NCI-H345 treated with DMSO at 0.1 percent for 48 hours (cell line): ENCODE data around the gene CDH23.
A peak's percentile ranks its signal among the peaks of the same experiment; 100 is the strongest.

Experiments used
- DNase-seq: peaks from one replicate; lab custom pipeline; 2025; ENCODE audit not compliant: unreplicated experiment; lab: John Stamatoyannopoulos, UW

Gene CDH23

GRCh38 chr10:71648254-71648932, 251.7 kb downstream of the CDH23 start:
- no peak for DNase-seq

GRCh38 chr10:71648933-71649320, 252.2 kb downstream of the CDH23 start:
- no peak for DNase-seq

- DNase-seq: no peak
Observed at GRCh38 chr10:71649631-71650030, 252.9 kb downstream of the CDH23 start.

- no peak for DNase-seq
Observed at GRCh38 chr10:71650397-71650796, 253.7 kb downstream of the CDH23 start.

GRCh38 chr10:71651428-71651827, 254.7 kb downstream of the CDH23 start:
- no peak for DNase-seq

GRCh38 chr10:71651928-71652327, 255.2 kb downstream of the CDH23 start:
- no peak for DNase-seq

- DNase-seq: no peak
Observed at GRCh38 chr10:71653044-71653443, 256.3 kb downstream of the CDH23 start.

GRCh38 chr10:71656220-71656619, 259.5 kb downstream of the CDH23 start:
- no peak for DNase-seq

GRCh38 chr10:71657604-71658466, 261.1 kb downstream of the CDH23 start:
- no peak for DNase-seq

- no peak for DNase-seq
Observed at GRCh38 chr10:71658467-71658745, 261.7 kb downstream of the CDH23 start.

- DNase-seq: peak; percentile 2
Observed at GRCh38 chr10:71659111-71659634, 262.5 kb downstream of the CDH23 start.

- DNase-seq: no peak
Observed at GRCh38 chr10:71659737-71660136, 263.0 kb downstream of the CDH23 start.

- no peak for DNase-seq
Observed at GRCh38 chr10:71660313-71660712, 263.6 kb downstream of the CDH23 start.

GRCh38 chr10:71661060-71661622, 264.4 kb downstream of the CDH23 start:
- no peak for DNase-seq

- no peak for DNase-seq
Observed at GRCh38 chr10:71661779-71662336, 265.1 kb downstream of the CDH23 start.

- no peak for DNase-seq
Observed at GRCh38 chr10:71663311-71663710, 266.6 kb downstream of the CDH23 start.

GRCh38 chr10:71664585-71664984, 267.9 kb downstream of the CDH23 start:
- DNase-seq: no peak

- no peak for DNase-seq
Observed at GRCh38 chr10:71665456-71665855, 268.7 kb downstream of the CDH23 start.

GRCh38 chr10:71666639-71667386, 270.1 kb downstream of the CDH23 start:
- DNase-seq: no peak

GRCh38 chr10:71667387-71667752, 270.6 kb downstream of the CDH23 start:
- DNase-seq: no peak
